ENCODE data around the gene AP5M1. TPM values are rescaled to one million over a fixed set of nuclear protein-coding genes. Genes with fewer than 3 reads are reported as not detected.
A peak's percentile ranks its signal among the peaks of the same experiment; 100 is the strongest.

Gene AP5M1
- total RNA-seq, 1 donor from 2014 or later: 22.3 TPM

DNA sequence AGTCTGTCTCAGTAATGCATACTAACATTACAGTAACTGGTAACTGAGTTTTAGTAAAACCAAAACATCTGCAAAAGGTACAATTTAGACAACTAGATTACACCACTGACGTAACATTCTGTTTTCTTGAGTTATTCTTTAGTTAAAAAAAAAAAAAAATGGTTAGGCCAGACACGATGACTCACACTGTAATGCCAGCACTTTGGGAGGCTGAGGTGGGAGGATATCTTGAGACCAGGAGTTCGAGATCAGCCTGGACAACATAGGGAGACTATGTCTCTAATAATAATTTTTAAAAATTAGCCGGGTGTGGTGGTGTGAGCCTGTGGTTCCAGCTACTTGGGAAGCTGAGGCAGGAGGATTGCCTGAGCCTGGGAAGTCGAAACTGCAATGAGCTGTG is 34.1 kb downstream of the AP5M1 start:
- DNase-seq (ENCODE audit: low read depth): no peak
- TF ChIP-seq, protein P1, sequence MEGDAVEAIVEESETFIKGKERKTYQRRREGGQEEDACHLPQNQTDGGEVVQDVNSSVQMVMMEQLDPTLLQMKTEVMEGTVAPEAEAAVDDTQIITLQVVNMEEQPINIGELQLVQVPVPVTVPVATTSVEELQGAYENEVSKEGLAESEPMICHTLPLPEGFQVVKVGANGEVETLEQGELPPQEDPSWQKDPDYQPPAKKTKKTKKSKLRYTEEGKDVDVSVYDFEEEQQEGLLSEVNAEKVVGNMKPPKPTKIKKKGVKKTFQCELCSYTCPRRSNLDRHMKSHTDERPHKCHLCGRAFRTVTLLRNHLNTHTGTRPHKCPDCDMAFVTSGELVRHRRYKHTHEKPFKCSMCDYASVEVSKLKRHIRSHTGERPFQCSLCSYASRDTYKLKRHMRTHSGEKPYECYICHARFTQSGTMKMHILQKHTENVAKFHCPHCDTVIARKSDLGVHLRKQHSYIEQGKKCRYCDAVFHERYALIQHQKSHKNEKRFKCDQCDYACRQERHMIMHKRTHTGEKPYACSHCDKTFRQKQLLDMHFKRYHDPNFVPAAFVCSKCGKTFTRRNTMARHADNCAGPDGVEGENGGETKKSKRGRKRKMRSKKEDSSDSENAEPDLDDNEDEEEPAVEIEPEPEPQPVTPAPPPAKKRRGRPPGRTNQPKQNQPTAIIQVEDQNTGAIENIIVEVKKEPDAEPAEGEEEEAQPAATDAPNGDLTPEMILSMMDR (conservative IDR thresholded peaks at IDR 0.05; ENCODE audit: low read depth, low read length): no peak
- H3K4me3 ChIP-seq (ENCODE audit: low read depth, low read length): no peak overlapping the region

DNA sequence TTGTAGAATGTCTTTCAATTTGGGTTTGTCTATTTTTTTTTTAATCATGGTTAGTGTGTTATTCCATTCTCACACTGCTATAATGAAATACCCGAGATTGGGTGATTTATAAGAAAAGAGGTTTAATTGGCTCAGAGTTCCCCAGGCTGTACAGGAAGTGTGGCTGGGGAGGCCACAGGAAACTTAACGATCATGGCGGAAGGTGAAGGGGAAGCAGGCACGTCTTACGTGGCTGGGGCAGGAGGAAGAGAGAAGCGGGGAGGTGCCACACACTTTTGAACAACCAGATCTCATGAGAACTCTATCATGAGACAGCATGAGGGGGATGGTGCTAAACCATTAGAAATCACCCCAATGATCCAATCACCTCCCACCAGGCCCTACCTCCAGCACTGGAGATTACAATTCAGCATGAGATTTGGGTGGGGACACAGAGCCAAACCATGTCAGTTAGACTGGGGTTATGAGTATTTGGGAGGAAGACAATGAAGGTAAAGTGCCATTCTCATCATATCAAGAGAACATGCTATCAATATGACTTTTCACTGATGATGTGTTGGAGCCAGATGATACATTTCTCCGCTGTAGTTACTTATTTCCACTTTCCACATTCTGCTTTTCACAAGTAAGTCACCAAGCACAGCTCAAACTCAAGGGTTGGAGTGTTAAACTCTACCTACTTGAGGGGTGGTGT is 45.8 kb downstream of the AP5M1 start:
- no peak for DNase-seq (ENCODE audit: low read depth)
- no peak overlapping the region for H3K4me3 ChIP-seq (ENCODE audit: low read depth, low read length)
- TF ChIP-seq, protein P1 (conservative IDR thresholded peaks at IDR 0.05; ENCODE audit: low read depth, low read length): no peak

DNA sequence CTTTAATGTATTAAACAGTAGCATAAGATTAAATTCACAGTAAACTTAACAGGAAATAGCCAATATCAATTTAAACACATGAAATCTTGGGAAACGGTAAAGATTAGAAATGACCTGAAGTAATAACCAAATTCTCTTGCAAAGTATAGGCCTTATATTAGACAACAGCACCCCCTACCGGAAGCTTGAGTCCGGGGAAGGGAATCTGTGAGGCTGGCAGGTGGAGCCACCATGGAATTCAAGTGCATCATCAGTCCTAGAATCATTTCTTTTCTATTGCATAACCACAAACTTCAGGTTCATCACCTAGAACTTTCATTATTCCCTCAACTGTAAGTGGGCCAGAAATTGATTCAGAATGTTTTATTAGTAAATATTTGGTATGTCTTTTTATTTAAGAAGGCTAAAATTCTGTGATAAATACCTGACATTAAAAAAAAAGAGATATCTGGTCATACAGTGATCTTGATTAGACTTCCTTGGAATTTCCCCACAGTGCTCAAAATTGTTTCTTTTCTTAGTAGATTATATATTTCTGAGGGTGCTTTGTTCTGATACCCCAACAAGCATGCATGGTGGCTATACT is 48.6 kb downstream of the AP5M1 start:
- H3K4me3 ChIP-seq (ENCODE audit: low read depth, low read length): no peak overlapping the region
- TF ChIP-seq, protein P1 (conservative IDR thresholded peaks at IDR 0.05; ENCODE audit: low read depth, low read length): peak; percentile 92
- DNase-seq (ENCODE audit: low read depth): peak; percentile 45

DNA sequence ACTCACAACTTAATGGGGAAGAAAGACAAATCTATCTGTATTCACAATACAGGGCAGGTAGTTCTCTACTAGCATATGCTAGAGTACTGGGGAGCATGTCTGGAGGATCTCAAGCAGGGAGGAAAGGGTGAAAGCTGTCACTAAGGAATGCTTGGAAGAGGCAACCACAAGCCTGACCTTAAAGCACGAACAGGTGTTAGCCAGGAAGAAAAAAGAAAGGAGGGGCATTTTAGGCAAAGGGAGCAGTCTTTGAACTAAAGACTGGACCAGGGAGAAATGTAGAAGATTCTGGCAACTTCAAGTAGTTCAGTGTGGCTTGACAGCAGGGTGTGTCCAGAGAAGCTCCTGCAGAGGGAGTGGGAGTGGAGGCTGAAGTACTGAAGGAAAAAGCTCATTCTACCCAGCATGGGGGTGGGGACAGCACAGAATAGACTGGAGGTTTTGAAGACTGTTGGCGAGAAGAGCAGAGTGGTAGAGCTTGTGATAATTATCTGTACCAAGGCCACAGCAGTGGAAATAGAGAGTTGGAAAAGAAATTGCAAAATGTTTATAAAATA is 50.9 kb downstream of the AP5M1 start:
- TF ChIP-seq, protein P1 (conservative IDR thresholded peaks at IDR 0.05; ENCODE audit: low read depth, low read length): no peak

DNA sequence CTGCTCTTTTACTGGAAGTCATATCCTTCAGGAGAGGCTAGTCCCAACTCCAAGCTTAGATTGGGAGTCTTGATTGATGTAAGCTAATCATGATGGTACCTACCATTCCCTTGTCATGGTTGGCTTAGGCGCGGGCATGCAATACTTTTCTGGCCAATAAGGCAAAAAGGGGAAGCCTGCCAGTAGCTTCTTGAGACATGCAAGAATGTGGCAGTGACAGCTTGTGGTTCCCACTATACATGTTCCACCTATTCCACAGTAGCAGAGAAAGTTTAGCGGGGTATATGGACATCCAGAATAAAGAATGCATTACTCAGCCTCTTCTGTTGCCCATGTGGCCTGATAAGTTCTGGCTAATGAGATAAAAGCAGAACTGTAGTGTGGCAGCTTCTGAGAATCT is 55.0 kb downstream of the AP5M1 start:
- DNase-seq (ENCODE audit: low read depth): no peak
- TF ChIP-seq, protein P1 (conservative IDR thresholded peaks at IDR 0.05; ENCODE audit: low read depth, low read length): no peak
- no peak overlapping the region for H3K4me3 ChIP-seq (ENCODE audit: low read depth, low read length)

More for the DNA sequence above, 50.9 kb downstream of the AP5M1 start:
- no peak for DNase-seq (ENCODE audit: low read depth)
- H3K4me3 ChIP-seq (ENCODE audit: low read depth, low read length): no peak overlapping the region

DNA sequence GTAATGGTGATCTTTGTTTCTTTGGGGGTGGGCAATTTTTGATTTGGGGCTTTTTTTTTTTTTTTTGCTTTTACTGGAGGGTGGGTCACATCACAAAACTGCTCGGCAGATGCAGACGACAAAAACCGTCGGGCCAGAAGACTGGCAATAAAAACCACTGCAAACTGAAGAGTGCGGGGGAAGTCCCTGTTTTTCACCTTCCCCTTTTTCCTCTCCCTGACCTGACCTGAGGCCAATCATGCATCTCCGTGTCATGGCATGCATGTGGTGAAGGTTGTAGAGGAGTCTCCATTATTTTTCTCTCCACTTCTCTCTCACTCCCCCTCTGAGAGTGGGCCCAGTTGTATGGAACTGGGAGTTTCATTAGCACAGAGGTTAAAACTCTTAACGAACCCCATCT is 57.5 kb downstream of the AP5M1 start:
- no peak overlapping the region for H3K4me3 ChIP-seq (ENCODE audit: low read depth, low read length)
- TF ChIP-seq, protein P1 (conservative IDR thresholded peaks at IDR 0.05; ENCODE audit: low read depth, low read length): no peak
- no peak for DNase-seq (ENCODE audit: low read depth)
